Measurements from ENCODE around the gene PANK2.
A peak's percentile ranks its signal among the peaks of the same experiment; 100 is the strongest.

Gene PANK2

DNA sequence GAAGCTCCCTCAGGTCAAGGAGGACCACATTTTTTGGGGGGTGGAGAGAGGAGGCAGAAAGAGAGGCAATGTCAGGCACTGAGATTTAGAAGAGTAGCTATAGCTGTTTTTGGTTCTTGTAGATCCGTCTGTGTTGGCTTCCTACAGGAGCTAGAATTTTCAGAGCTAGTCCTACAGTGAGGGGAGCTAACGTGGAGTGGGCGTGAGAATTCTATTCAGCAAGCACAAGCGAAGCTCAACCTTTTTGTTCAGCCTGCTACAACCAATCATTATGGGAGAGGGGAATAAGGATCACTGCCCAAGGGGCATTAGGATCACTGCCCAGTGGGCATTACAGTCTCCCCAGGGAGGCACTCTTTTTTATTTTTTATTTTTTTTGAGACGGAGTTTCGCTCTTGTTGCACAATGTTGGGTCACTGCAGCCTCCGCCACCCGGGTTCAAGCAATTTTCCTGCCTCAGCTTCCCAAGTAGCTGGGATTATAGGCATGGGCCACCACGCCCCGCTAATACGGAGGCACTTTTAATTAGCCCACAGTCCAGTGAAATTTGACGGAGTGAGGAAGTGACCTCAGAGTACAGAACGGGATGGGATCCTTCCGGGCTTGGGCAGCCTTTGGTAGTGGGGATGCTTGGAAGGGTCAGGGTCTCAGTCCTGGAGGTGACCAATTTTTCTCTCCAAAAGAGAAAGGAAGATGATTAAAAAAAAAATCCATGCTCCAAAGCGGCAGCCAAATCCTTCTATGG lies 1.1 kb upstream of the PANK2 start:
- POLR2A ChIA-PET: interaction anchor here (1.1 to 1.4 kb wide), 2 partner anchors 12 to 17 kb away, joined by 4 to 6 read pairs; no protein-coding TSS in a partner anchor
- CTCF ChIA-PET: interaction anchor here (0.9 to 3.2 kb wide), 6 partner anchors 9 to 204 kb away, joined by 3 to 17 read pairs (median 10); no protein-coding TSS in a partner anchor
- DNase-seq (ENCODE audit: low read depth, low spot score): no peak

DNA sequence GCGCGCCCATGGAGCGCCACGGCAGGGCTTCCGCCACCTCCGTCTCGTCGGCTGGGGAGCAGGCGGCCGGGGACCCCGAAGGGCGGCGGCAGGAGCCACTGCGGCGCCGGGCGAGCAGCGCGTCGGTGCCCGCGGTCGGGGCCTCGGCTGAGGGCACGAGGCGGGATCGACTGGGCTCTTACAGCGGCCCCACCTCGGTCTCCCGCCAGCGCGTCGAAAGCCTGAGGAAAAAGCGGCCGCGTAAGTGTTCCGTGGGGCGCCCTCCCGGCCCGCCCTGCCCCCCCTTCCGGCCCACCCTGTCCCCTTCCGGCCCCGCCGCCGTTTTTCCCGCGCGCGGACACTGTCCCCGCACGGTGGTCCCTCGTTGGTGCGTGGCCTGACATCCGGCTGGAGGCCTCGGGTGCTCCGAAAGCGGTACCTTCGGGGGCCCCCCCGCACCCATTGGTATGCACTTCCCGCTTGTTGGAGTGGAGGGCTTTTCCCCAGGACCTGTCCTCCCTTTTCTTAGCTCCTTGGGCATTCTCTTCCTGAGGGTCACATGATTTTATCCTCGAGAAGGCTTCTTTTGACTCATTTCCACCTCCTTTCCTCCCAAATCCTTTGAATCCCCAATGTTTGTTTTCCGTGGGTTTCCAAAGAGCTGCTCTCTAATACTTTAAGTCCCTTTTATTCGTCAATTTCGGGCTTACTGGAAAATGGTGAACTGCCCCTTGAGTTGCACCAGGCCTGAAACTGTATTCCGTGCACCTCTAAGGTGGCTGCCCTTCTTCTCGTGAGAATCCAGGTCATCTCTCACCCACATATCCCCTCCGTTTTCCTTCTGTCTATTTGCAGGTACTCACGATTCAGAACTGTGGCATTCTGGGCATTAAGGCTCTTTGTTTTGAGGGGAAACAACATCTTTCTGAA lies 556 bp downstream of the PANK2 start:
- ChIA-PET CTCF (interaction anchor here (1.1 to 1.4 kb wide), 2 partner anchors 194 to 202 kb away, joined by 4 to 5 read pairs; no protein-coding TSS in a partner anchor), POLR2A (interaction anchor here (1.1 kb wide), 1 partner anchor 41 kb away, joined by 3 read pairs; no protein-coding TSS in a partner anchor)
- peak overlapping the region; percentile 98 for H3K4me3 ChIP-seq (ENCODE audit: low read depth, low read length)
- DNase-seq (ENCODE audit: low read depth, low spot score): no peak
- TF ChIP-seq CTCF (IDR thresholded peaks at IDR 0.05; ENCODE audit: insufficient read depth, low read length, missing control alignments): no peak

More for the DNA sequence above, 1.1 kb upstream of the PANK2 start:
- no peak for TF ChIP-seq CTCF (IDR thresholded peaks at IDR 0.05; ENCODE audit: insufficient read depth, low read length, missing control alignments)
- H3K4me3 ChIP-seq (ENCODE audit: low read depth, low read length): peak overlapping the region; percentile 98

GRCh38 chr20:3890398-3890751 lies 1.2 kb downstream of the PANK2 start:
- peak overlapping the region; percentile 98 for H3K4me3 ChIP-seq (ENCODE audit: low read depth, low read length)
- ChIA-PET CTCF (interaction anchor here (1.1 to 1.4 kb wide), 2 partner anchors 194 to 202 kb away, joined by 4 to 5 read pairs; no protein-coding TSS in a partner anchor), POLR2A (interaction anchor here (1.1 kb wide), 1 partner anchor 40 kb away, joined by 3 read pairs; no protein-coding TSS in a partner anchor)
- no peak for TF ChIP-seq CTCF (IDR thresholded peaks at IDR 0.05; ENCODE audit: insufficient read depth, low read length, missing control alignments)
- DNase-seq (ENCODE audit: low read depth, low spot score): no peak

DNA sequence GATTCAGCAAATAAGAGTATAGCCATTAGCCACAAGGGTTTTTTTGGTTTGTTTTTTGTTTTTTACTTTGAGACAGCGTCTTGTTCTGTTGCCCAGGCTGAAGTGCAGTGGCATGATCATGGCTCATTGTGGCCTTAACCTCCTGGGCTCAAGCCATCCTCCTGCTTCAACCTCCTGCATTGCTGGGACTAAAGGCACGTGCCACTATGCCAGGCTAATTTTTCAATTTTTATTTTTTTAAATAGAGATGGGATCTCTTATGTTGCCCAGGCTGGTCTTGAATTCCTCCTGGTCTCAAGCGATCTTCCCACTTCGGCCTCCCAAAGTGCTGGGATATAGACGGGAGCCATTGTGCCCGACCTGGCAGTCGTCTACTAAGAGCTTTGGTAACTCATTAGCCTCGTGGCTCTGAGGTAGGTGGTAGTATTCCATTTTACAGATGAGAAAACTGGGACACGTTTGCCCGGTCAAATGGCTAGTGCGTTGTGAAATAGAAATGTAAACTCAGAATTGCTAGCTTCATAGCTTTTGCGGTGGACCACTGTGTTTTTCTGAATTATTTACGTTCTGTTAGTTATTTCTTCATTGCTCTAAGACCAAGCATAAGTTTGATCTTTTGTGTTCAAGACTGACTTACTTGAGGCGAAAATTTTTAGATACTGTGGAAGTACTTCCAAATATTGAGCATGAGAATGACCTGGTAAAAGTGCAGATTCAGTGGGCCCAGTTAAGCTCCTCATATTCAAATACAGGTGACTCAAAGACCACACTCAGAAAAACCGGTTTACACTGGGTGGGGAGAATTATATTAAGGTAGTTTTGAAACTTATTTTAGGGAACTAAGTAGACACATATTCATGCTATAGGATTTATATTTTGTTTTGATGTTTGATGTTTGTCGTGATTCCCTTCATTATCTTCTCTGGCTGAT lies 2.1 kb downstream of the PANK2 start:
- H3K4me3 ChIP-seq (ENCODE audit: low read depth, low read length): peak overlapping the region; percentile 98
- POLR2A ChIA-PET: interaction anchor here (1.1 kb wide), 1 partner anchor 39 kb away, joined by 3 read pairs; no protein-coding TSS in a partner anchor
- TF ChIP-seq CTCF (IDR thresholded peaks at IDR 0.05; ENCODE audit: insufficient read depth, low read length, missing control alignments): no peak
- CTCF ChIA-PET: interaction anchor here (0.7 to 2.0 kb wide), 5 partner anchors 10 to 193 kb away, joined by 3 to 7 read pairs (median 5); no protein-coding TSS in a partner anchor
- no peak for DNase-seq (ENCODE audit: low read depth, low spot score)

- TF ChIP-seq CTCF (IDR thresholded peaks at IDR 0.05; ENCODE audit: insufficient read depth, low read length, missing control alignments): no peak
- POLR2A ChIA-PET: no interaction called here
- DNase-seq (ENCODE audit: low read depth, low spot score): no peak
- H3K4me3 ChIP-seq (ENCODE audit: low read depth, low read length): no peak overlapping the region
- CTCF ChIA-PET: no interaction called here
These were observed 5.6 kb downstream of the PANK2 start for GRCh38 chr20:3894796-3895195.
